Muscle layer of duodenum (tissue), 2 donors: ENCODE measurements around the gene RUNX1.

Source experiments
- H3K27ac ChIP-seq: one replicate; pipeline ENCODE4 v1.7.0; 2013; ENCODE audit warnings: mild to moderate bottlenecking, low read length
- H3K27me3 ChIP-seq: one replicate; pipeline ENCODE4 v1.7.0; 2013; ENCODE audit warnings: low read depth, mild to moderate bottlenecking, control low read depth, low read length
- H3K36me3 ChIP-seq, 2 donors: one replicate each; pipeline ENCODE4 v1.7.0; 2013; ENCODE audit warnings: low read length in 2 of 2, control low read depth in 1 of 2, mild to moderate bottlenecking in 1 of 2; ENCODE audit not compliant: insufficient read depth in 2 of 2, control insufficient read depth in 1 of 2
- H3K4me1 ChIP-seq, 2 donors: one replicate each; pipeline ENCODE4 v1.7.0; 2013; ENCODE audit warnings: low read length in 2 of 2, mild to moderate bottlenecking in 2 of 2, control low read depth in 1 of 2, moderate library complexity in 1 of 2; ENCODE audit not compliant: insufficient read depth in 2 of 2, control insufficient read depth in 1 of 2
- H3K4me3 ChIP-seq, 2 donors: one replicate each; pipeline ENCODE4 v1.7.0; 2013; ENCODE audit warnings: low read length in 2 of 2, low read depth in 1 of 2, mild to moderate bottlenecking in 1 of 2
- H3K9me3 ChIP-seq, 2 donors: one replicate each; pipeline ENCODE4 v1.7.0; 2013; ENCODE audit warnings: low read length in 2 of 2, control low read depth in 1 of 2, mild to moderate bottlenecking in 1 of 2; ENCODE audit not compliant: control insufficient read depth in 1 of 2
- donor health status: healthy.

The RUNX1 gene

GRCh38 chr21:35044770-35045541 is 4.1 kb downstream of the RUNX1 start:
- Histone ChIP-seq H3K9me3 (no peaks in the 10 kb centered on the region), H3K36me3 (peaks cover 0 to 10% of the 10 kb centered on the region in 2 donors), H3K4me1 (peaks cover 14 to 18% of the 10 kb centered on the region in 2 donors), H3K27me3 (no peaks in the 10 kb centered on the region), H3K27ac (no peak overlapping the region), H3K4me3 (no peak overlapping the region)

GRCh38 chr21:35044128-35044527 is 5.0 kb downstream of the RUNX1 start:
- Histone ChIP-seq H3K4me1 (peaks cover 14 to 18% of the 10 kb centered on the region in 2 donors), H3K27me3 (no peaks in the 10 kb centered on the region), H3K9me3 (no peaks in the 10 kb centered on the region), H3K4me3 (no peak overlapping the region), H3K36me3 (peaks cover 0 to 10% of the 10 kb centered on the region in 2 donors), H3K27ac (no peak overlapping the region)

GRCh38 chr21:35043549-35043948 is 5.6 kb downstream of the RUNX1 start:
- H3K9me3 ChIP-seq: no peaks in the 10 kb centered on the region
- peaks cover 0 to 10% of the 10 kb centered on the region in 2 donors for H3K36me3 ChIP-seq
- peaks cover 14 to 18% of the 10 kb centered on the region in 2 donors for H3K4me1 ChIP-seq
- no peak overlapping the region for H3K4me3 ChIP-seq
- no peak overlapping the region for H3K27ac ChIP-seq
- no peaks in the 10 kb centered on the region for H3K27me3 ChIP-seq

GRCh38 chr21:35042836-35043235 is 6.3 kb downstream of the RUNX1 start:
- peaks cover 0 to 4% of the 10 kb centered on the region in 2 donors for H3K36me3 ChIP-seq
- H3K27ac ChIP-seq: no peak overlapping the region
- no peak overlapping the region for H3K4me3 ChIP-seq
- H3K9me3 ChIP-seq: no peaks in the 10 kb centered on the region
- no peaks in the 10 kb centered on the region for H3K27me3 ChIP-seq
- peaks cover 8 to 13% of the 10 kb centered on the region in 2 donors for H3K4me1 ChIP-seq

- no peak overlapping the region for H3K4me3 ChIP-seq
- H3K9me3 ChIP-seq: no peaks in the 10 kb centered on the region
- no peaks in the 10 kb centered on the region for H3K27me3 ChIP-seq
- no peak overlapping the region for H3K27ac ChIP-seq
- H3K4me1 ChIP-seq: peaks cover 5 to 6% of the 10 kb centered on the region in 2 donors
- peaks cover 0 to 4% of the 10 kb centered on the region in 2 donors for H3K36me3 ChIP-seq
These were observed 7.2 kb downstream of the RUNX1 start for GRCh38 chr21:35041881-35042280.

GRCh38 chr21:35041122-35041521 is 8.0 kb downstream of the RUNX1 start:
- Histone ChIP-seq H3K4me1 (no peaks in the 10 kb centered on the region), H3K4me3 (no peak overlapping the region), H3K36me3 (no peaks in the 10 kb centered on the region), H3K27ac (no peak overlapping the region), H3K9me3 (no peaks in the 10 kb centered on the region), H3K27me3 (no peaks in the 10 kb centered on the region)

- Histone ChIP-seq H3K4me1 (no peaks in the 10 kb centered on the region), H3K9me3 (no peaks in the 10 kb centered on the region), H3K27me3 (no peaks in the 10 kb centered on the region), H3K27ac (no peak overlapping the region), H3K36me3 (no peaks in the 10 kb centered on the region), H3K4me3 (no peak overlapping the region)
These were observed 9.4 kb downstream of the RUNX1 start for GRCh38 chr21:35039595-35040289.

GRCh38 chr21:35038772-35039319 is 10.3 kb downstream of the RUNX1 start:
- Histone ChIP-seq H3K4me1 (no peaks in the 10 kb centered on the region), H3K9me3 (no peaks in the 10 kb centered on the region), H3K27me3 (no peaks in the 10 kb centered on the region), H3K27ac (no peak overlapping the region), H3K36me3 (no peaks in the 10 kb centered on the region), H3K4me3 (no peak overlapping the region)

GRCh38 chr21:35037384-35037765 is 11.7 kb downstream of the RUNX1 start:
- Histone ChIP-seq H3K36me3 (no peaks in the 10 kb centered on the region), H3K27ac (no peak overlapping the region), H3K9me3 (no peaks in the 10 kb centered on the region), H3K4me1 (no peaks in the 10 kb centered on the region), H3K4me3 (no peak overlapping the region), H3K27me3 (no peaks in the 10 kb centered on the region)

- Histone ChIP-seq H3K4me3 (no peak overlapping the region), H3K27ac (no peak overlapping the region), H3K27me3 (no peaks in the 10 kb centered on the region), H3K36me3 (no peaks in the 10 kb centered on the region), H3K9me3 (no peaks in the 10 kb centered on the region), H3K4me1 (no peaks in the 10 kb centered on the region)
These were observed 12.4 kb downstream of the RUNX1 start for GRCh38 chr21:35036465-35037383.

GRCh38 chr21:35035581-35035980 is 13.5 kb downstream of the RUNX1 start:
- Histone ChIP-seq H3K27ac (no peak overlapping the region), H3K36me3 (no peaks in the 10 kb centered on the region), H3K9me3 (no peaks in the 10 kb centered on the region), H3K27me3 (no peaks in the 10 kb centered on the region), H3K4me3 (no peak overlapping the region), H3K4me1 (no peaks in the 10 kb centered on the region)
